GM12801 (cell line): ENCODE measurements around the gene ADPRS.

Experiments
- CTCF ChIP-seq: IDR thresholded peaks from one replicate; pipeline ENCODE4 v1.5.1; 2011; ENCODE audit warnings: control low read depth; ENCODE audit not compliant: insufficient read length; ENCODE audit errors: extremely low read depth

The ADPRS gene

GRCh38 chr1:36111151-36111550, 22.5 kb downstream of the ADPRS start:
- no peak for TF ChIP-seq CTCF

- no peak for TF ChIP-seq CTCF
Observed at GRCh38 chr1:36112823-36113222, 24.1 kb downstream of the ADPRS start.

- no peak for TF ChIP-seq CTCF
Observed at GRCh38 chr1:36114371-36114770, 25.7 kb downstream of the ADPRS start.

- no peak for TF ChIP-seq CTCF
Observed at GRCh38 chr1:36115200-36115669, 26.5 kb downstream of the ADPRS start.

- TF ChIP-seq CTCF: no peak
Observed at GRCh38 chr1:36115931-36116330, 27.2 kb downstream of the ADPRS start.

GRCh38 chr1:36116901-36117300, 28.2 kb downstream of the ADPRS start:
- TF ChIP-seq CTCF: no peak

- TF ChIP-seq CTCF: no peak
Observed at GRCh38 chr1:36118447-36119204, 29.9 kb downstream of the ADPRS start.
